Thyroid gland (tissue), 4 donors: ENCODE data around the gene FBXL2. TPM values are rescaled to one million over a fixed set of nuclear protein-coding genes. Genes with fewer than 3 reads are reported as not detected.
"Not testable (repeated sequence)": the region's sequence is repeated elsewhere in the genome, so short reads cannot be mapped to it uniquely, and the experiment has no call there.

Experiments used
- DNase-seq, 2 donors: peaks; one replicate each; pipeline ENCODE4 v3.0.0-alpha.2; 2019
- H3K27ac ChIP-seq, 3 donors: fragments of 200-600 bp; sonication (generic); 1 replicate in 2 of 3; 2 replicates in 1 of 3; pipeline ENCODE4 v1.5.1; 2016 to 2019; ENCODE audit warnings: mild to moderate bottlenecking in 1 of 3, moderate library complexity in 1 of 3
- H3K27me3 ChIP-seq: fragments of 200-600 bp; sonication (generic); one replicate; pipeline ENCODE4 v1.5.1; 2019
- H3K36me3 ChIP-seq, 2 donors: fragments of 200-600 bp; sonication (generic); one replicate each; pipeline ENCODE4 v1.5.1; 2016 to 2019
- H3K4me1 ChIP-seq, 2 donors: fragments of 200-600 bp; sonication (generic); one replicate each; pipeline ENCODE4 v1.5.1; 2017 to 2019
- H3K4me3 ChIP-seq, 3 donors: fragments of 200-600 bp; sonication (generic); replicated peaks in 1 of 3; 1 replicate in 2 of 3; 2 replicates in 1 of 3; pipeline ENCODE4 v1.5.1; 2016; ENCODE audit warnings: mild to moderate bottlenecking in 1 of 3
- H3K9me3 ChIP-seq: fragments of 200-600 bp; sonication (generic); one replicate; pipeline ENCODE4 v1.5.1; 2017
- CTCF ChIP-seq, 6 experiments: fragments of 200-600 bp in 3 of 6; fragments of 450-650 bp in 3 of 6; sonication (generic) in 3 of 6; IDR thresholded peaks; one replicate each; pipeline ENCODE4 v1.5.1; 2016 to 2019; ENCODE audit warnings: antibody characterized with exemption in 6 of 6, mild to moderate bottlenecking in 2 of 6, inconsistent platforms in 1 of 6, moderate library complexity in 1 of 6
- POLR2A ChIP-seq, 2 donors: fragments of 450-650 bp; IDR thresholded peaks; one replicate each; pipeline ENCODE4 v1.6.1; 2017; ENCODE audit warnings: antibody characterized with exemption in 2 of 2, mild to moderate bottlenecking in 2 of 2, moderate library complexity in 1 of 2
- WGBS, 2 donors: methylation state at CpG; one replicate each; pipeline ENCODE4 v1.1.5; 2017; 5-methylcytosine and 5-hydroxymethylcytosine counted together
- intact Hi-C: fragments of 100-400 bp; cut with DNase I; formaldehyde crosslinking; loops from one replicate; pipeline ENCODE4 v1.15.1; 2023
- total RNA-seq, 4 donors: library from RNA; depleted of rRNA; stranded (reverse); fragments of >200 nt; gene quantifications; one replicate each; pipeline ENCODE4 v1.2.3, GENCODE V29; 2016

The FBXL2 gene
- total RNA-seq, 4 donors from 2014 or later, result 19.3 to 51.2 (median 27.0) TPM

- 77 to 78% methylated on average over 1 of the region's 1 CpG for WGBS, 2 donors
- TF ChIP-seq CTCF (IDR thresholded peaks at IDR 0.05) (no peak), POLR2A (IDR thresholded peaks at IDR 0.05) (no peak)
- Histone ChIP-seq H3K27ac (no peak overlapping the region), H3K4me1 (peaks cover 7 to 16% of the 10 kb centered on the region in 2 donors), H3K27me3 (no peaks in the 10 kb centered on the region), H3K36me3 (peaks cover 0 to 5% of the 10 kb centered on the region in 2 donors), H3K4me3 (no peak overlapping the region), H3K9me3 (no peaks in the 10 kb centered on the region)
- intact Hi-C loops, result no loop called here
- DNase-seq, result no peak
Observed at GRCh38 chr3:33426068-33426467, 148.8 kb downstream of the FBXL2 start.

GRCh38 chr3:33426630-33427317, 149.5 kb downstream of the FBXL2 start:
- 94 to 97% methylated on average over 10 of the region's 10 CpGs for WGBS, 2 donors
- H3K9me3 ChIP-seq, result no peaks in the 10 kb centered on the region
- H3K4me1 ChIP-seq, result peaks cover 7 to 16% of the 10 kb centered on the region in 2 donors
- no peak for DNase-seq
- H3K4me3 ChIP-seq, result no peak overlapping the region
- no peaks in the 10 kb centered on the region for H3K27me3 ChIP-seq
- no peak overlapping the region for H3K27ac ChIP-seq
- peaks cover 0 to 5% of the 10 kb centered on the region in 2 donors for H3K36me3 ChIP-seq
- intact Hi-C loops, result no loop called here
- no peak for TF ChIP-seq CTCF (IDR thresholded peaks at IDR 0.05)
- TF ChIP-seq POLR2A (IDR thresholded peaks at IDR 0.05), result no peak

- H3K9me3 ChIP-seq, result no peaks in the 10 kb centered on the region
- TF ChIP-seq POLR2A (IDR thresholded peaks at IDR 0.05) (no peak), CTCF (IDR thresholded peaks at IDR 0.05) (no peak)
- no peaks in the 10 kb centered on the region for H3K27me3 ChIP-seq
- intact Hi-C loops, result no loop called here
- H3K27ac ChIP-seq, result no peak overlapping the region
- H3K4me3 ChIP-seq, result no peak overlapping the region
- 90 to 91% methylated on average over 7 of the region's 7 CpGs for WGBS, 2 donors
- H3K4me1 ChIP-seq, result peaks cover 7 to 20% of the 10 kb centered on the region in 2 donors
- DNase-seq, result no peak
- no peaks in the 10 kb centered on the region for H3K36me3 ChIP-seq
Observed at GRCh38 chr3:33428734-33429133, 151.5 kb downstream of the FBXL2 start.

- intact Hi-C loops, result not testable (repeated sequence)
- peaks cover 7 to 23% of the 10 kb centered on the region in 2 donors for H3K4me1 ChIP-seq
Observed at GRCh38 chr3:33429306-33429705, 152.1 kb downstream of the FBXL2 start.

GRCh38 chr3:33430061-33430460, 152.8 kb downstream of the FBXL2 start:
- TF ChIP-seq CTCF (IDR thresholded peaks at IDR 0.05) (no peak), POLR2A (IDR thresholded peaks at IDR 0.05) (no peak)
- DNase-seq, result no peak
- intact Hi-C loops, result no loop called here
- no peaks in the 10 kb centered on the region for H3K27me3 ChIP-seq
- no peaks in the 10 kb centered on the region for H3K9me3 ChIP-seq
- no peak overlapping the region for H3K4me3 ChIP-seq
- no peak overlapping the region for H3K27ac ChIP-seq
- H3K36me3 ChIP-seq, result no peaks in the 10 kb centered on the region
- H3K4me1 ChIP-seq, result peaks cover 7 to 26% of the 10 kb centered on the region in 2 donors
- 82 to 100% methylated on average over 1 of the region's 1 CpG for WGBS, 2 donors

More at GRCh38 chr3:33429306-33429705, 152.1 kb downstream of the FBXL2 start:
- not testable (repeated sequence) for H3K27ac ChIP-seq, H3K27me3 ChIP-seq, DNase-seq, H3K36me3 ChIP-seq, H3K4me3 ChIP-seq, H3K9me3 ChIP-seq
- WGBS, 2 donors, result 89 to 90% methylated on average over 2 of the region's 2 CpGs
